HEK293 (cell line): Measurements from ENCODE around the gene OR7G1.

Experiments used
- CTCF ChIA-PET: fragments of 350-600 bp; formaldehyde crosslinking; extraction: SDS; loops from one replicate; lab custom pipeline; 2021; ENCODE audit warnings: antibody characterized with exemption; lab: Yijun Ruan, JAX
- POLR2A ChIA-PET: fragments of 300-600 bp; formaldehyde crosslinking; extraction: SDS; loops from one replicate; lab custom pipeline; 2020; ENCODE audit warnings: antibody characterized with exemption, inconsistent platforms; lab: Yijun Ruan, JAX
- H3K27ac ChIP-seq: fragments of 200-500 bp; sonication (Bioruptor generic); 2 replicates; pipeline ENCODE4 v1.5.1; 2014; ENCODE audit warnings: low read depth, low read length, control low read depth, inconsistent platforms; ENCODE audit errors: extremely low read depth
- H3K36me3 ChIP-seq, 2 experiments: fragments of 200-500 bp in 1 of 2; sonication (Bioruptor generic) in 1 of 2; 1 replicate in 1 of 2; 2 replicates in 1 of 2; pipeline ENCODE4 v1.5.1; 2014 to 2017; ENCODE audit warnings: inconsistent platforms in 2 of 2, low read length in 2 of 2; ENCODE audit not compliant: control insufficient read depth in 2 of 2, insufficient read depth in 1 of 2
- H3K4me1 ChIP-seq: fragments of 200-500 bp; sonication (Bioruptor generic); 2 replicates; pipeline ENCODE4 v1.5.1; 2014; ENCODE audit warnings: mild to moderate bottlenecking, low read length, inconsistent platforms; ENCODE audit not compliant: control insufficient read depth, insufficient read depth
- H3K4me3 ChIP-seq: 2 replicates; pipeline ENCODE4 v1.5.1; 2011; ENCODE audit warnings: low read depth, mild to moderate bottlenecking, control low read depth, low read length, moderate library complexity
- H3K9me3 ChIP-seq: fragments of 200-500 bp; sonication (Bioruptor generic); 2 replicates; pipeline ENCODE4 v1.5.1; 2014; ENCODE audit warnings: low read depth, low read length, inconsistent platforms; ENCODE audit not compliant: control insufficient read depth, insufficient read depth
- ATF2 ChIP-seq: fragments of 450-650 bp; formaldehyde crosslinking; IDR thresholded peaks from 2 replicates; pipeline ENCODE4 v1.5.1; 2016; ENCODE audit warnings: missing biosample characterization, missing genetic modification characterization, low read depth
- GFI1B ChIP-seq: fragments of 450-650 bp; formaldehyde crosslinking; IDR thresholded peaks from 2 replicates; pipeline ENCODE4 v1.5.1; 2016; ENCODE audit warnings: missing biosample characterization, missing genetic modification characterization
- GLI2 ChIP-seq: fragments of 450-650 bp; formaldehyde crosslinking; IDR thresholded peaks from 2 replicates; pipeline ENCODE4; 2017; ENCODE audit warnings: missing biosample characterization, missing genetic modification characterization, low read depth, borderline replicate concordance
- HOXA7 ChIP-seq: sonication (generic); formaldehyde crosslinking; IDR thresholded peaks from 2 replicates; pipeline ENCODE4 v1.8.1; 2022; ENCODE audit warnings: missing genetic modification reagents, borderline replicate concordance
- KLF7 ChIP-seq: fragments of 450-650 bp; formaldehyde crosslinking; IDR thresholded peaks from 2 replicates; pipeline ENCODE4 v1.5.1; 2016; ENCODE audit warnings: missing biosample characterization, missing genetic modification characterization, borderline replicate concordance
- MEIS1 ChIP-seq: sonication (generic); formaldehyde crosslinking; IDR thresholded peaks from 2 replicates; pipeline ENCODE4 v1.8.1; 2022; ENCODE audit warnings: missing genetic modification reagents, mild to moderate bottlenecking, borderline replicate concordance
- PATZ1 ChIP-seq: fragments of 450-650 bp; formaldehyde crosslinking; IDR thresholded peaks from 2 replicates; pipeline ENCODE4 v1.5.1; 2016; ENCODE audit warnings: missing biosample characterization, missing genetic modification characterization
- ZBTB7A ChIP-seq: fragments of 450-650 bp; formaldehyde crosslinking; IDR thresholded peaks from 2 replicates; pipeline ENCODE4 v1.5.1; 2016; ENCODE audit warnings: low read depth, missing biosample characterization, missing genetic modification characterization
- ZNF121 ChIP-seq: fragments of 450-650 bp; formaldehyde crosslinking; IDR thresholded peaks from 2 replicates; pipeline ENCODE4 v1.5.1; 2016; ENCODE audit warnings: missing biosample characterization, missing genetic modification characterization
- ZNF16 ChIP-seq: fragments of 450-650 bp; formaldehyde crosslinking; IDR thresholded peaks from 2 replicates; pipeline ENCODE4 v1.5.1; 2016; ENCODE audit warnings: low read depth, missing biosample characterization, missing genetic modification characterization
- ZNF169 ChIP-seq: fragments of 450-650 bp; formaldehyde crosslinking; IDR thresholded peaks from 2 replicates; pipeline ENCODE4 v1.5.1; 2016; ENCODE audit warnings: missing biosample characterization, missing genetic modification characterization
- ZNF19 ChIP-seq: fragments of 450-650 bp; formaldehyde crosslinking; IDR thresholded peaks from 2 replicates; pipeline ENCODE4; 2016; ENCODE audit warnings: missing biosample characterization, missing genetic modification characterization, low read depth
- ZNF26 ChIP-seq: fragments of 450-650 bp; formaldehyde crosslinking; IDR thresholded peaks from 2 replicates; pipeline ENCODE4 v1.5.1; 2016; ENCODE audit warnings: missing biosample characterization, missing genetic modification characterization
- ZNF350 ChIP-seq: fragments of 450-650 bp; formaldehyde crosslinking; IDR thresholded peaks from 2 replicates; pipeline ENCODE4 v1.5.0; 2017; ENCODE audit warnings: missing biosample characterization, mild to moderate bottlenecking, missing genetic modification characterization
- ZNF549 ChIP-seq: fragments of 450-650 bp; IDR thresholded peaks from 2 replicates; pipeline ENCODE4 v1.5.1; 2018; ENCODE audit warnings: missing biosample characterization, missing genetic modification characterization, mild to moderate bottlenecking, inconsistent platforms, moderate library complexity
- ZNF639 ChIP-seq: fragments of 450-650 bp; formaldehyde crosslinking; IDR thresholded peaks from 2 replicates; pipeline ENCODE4 v1.5.1; 2016; ENCODE audit warnings: missing biosample characterization, missing genetic modification characterization
- ZNF704 ChIP-seq: fragments of 450-650 bp; formaldehyde crosslinking; IDR thresholded peaks from 2 replicates; pipeline ENCODE4 v1.5.1; 2016; ENCODE audit warnings: missing biosample characterization, missing genetic modification characterization
- ZNF707 ChIP-seq: fragments of 450-650 bp; formaldehyde crosslinking; IDR thresholded peaks from 2 replicates; pipeline ENCODE4 v1.5.1; 2016; ENCODE audit warnings: missing biosample characterization, missing genetic modification characterization

The OR7G1 gene

GRCh38 chr19:9115307-9115813 is at the start of gene OR7G1:
Gene OR7G1 (minus strand): TSS chr19:9115763. CDS start chr19:9115763, 0 bp downstream.
- ChIA-PET POLR2A (no interaction called here), CTCF (no interaction called here)
- no peak within 1 kb of the TSS for H3K4me3 ChIP-seq
- no peaks in the 10 kb centered on the region for H3K36me3 ChIP-seq
- H3K4me1 ChIP-seq: no peaks in the 10 kb centered on the region
- no peak for TF ChIP-seq ZNF19 (tag by site-specific recombination)
- no peak for TF ChIP-seq ZNF121 (tag by site-specific recombination)
- TF ChIP-seq ZNF707 (tag by site-specific recombination): no peak
- no peak for TF ChIP-seq ZNF350 (tag by site-specific recombination)
- no peak for TF ChIP-seq GLI2
- no peak for TF ChIP-seq ZBTB7A (tag by site-specific recombination)
- no peak for TF ChIP-seq ZNF549 (tag by site-specific recombination)
- TF ChIP-seq ATF2 (tag by site-specific recombination): no peak
- no peaks in the 10 kb centered on the region for H3K9me3 ChIP-seq
- H3K27ac ChIP-seq: no peak within 1 kb of the TSS

GRCh38 chr19:9165261-9165660 is 49.7 kb upstream of the OR7G1 start:
- POLR2A ChIA-PET: no interaction called here
- CTCF ChIA-PET: no interaction called here
- Histone ChIP-seq H3K4me3 (no peak overlapping the region), H3K36me3 (peaks cover 24 to 50% of the 10 kb centered on the region in 2 experiments), H3K27ac (no peak overlapping the region), H3K4me1 (no peaks in the 10 kb centered on the region), H3K9me3 (peaks cover 2% of the 10 kb centered on the region)
- no peak for TF ChIP-seq KLF7
- no peak for TF ChIP-seq ZNF16 (tag by site-specific recombination)
- TF ChIP-seq ZNF169: no peak
- no peak for TF ChIP-seq ZNF704 (tag by site-specific recombination)
- no peak for TF ChIP-seq PATZ1 (tag by site-specific recombination)
- no peak for TF ChIP-seq ZNF639
- no peak for TF ChIP-seq ATF2 (tag by site-specific recombination)
- TF ChIP-seq ZNF26: no peak
- no peak for TF ChIP-seq GFI1B (tag by site-specific recombination)
- TF ChIP-seq MEIS1 (CRISPR knock-in tag): no peak
- no peak for TF ChIP-seq HOXA7
